Smooth muscle cell (in vitro differentiated cells): ENCODE data around the gene NPIPA5. TPM values are rescaled to one million over a fixed set of nuclear protein-coding genes. Genes with fewer than 3 reads are reported as not detected.

ENCODE experiments used
- polyA plus RNA-seq: library from polyadenylated mRNA; unstranded; fragments of >200 nt; fragmentation: Nextera tagmentation; extraction: Ambion mirVana; gene quantifications from 2 replicates; pipeline ENCODE4 v1.2.1, GENCODE V29; 2016
- total RNA-seq: library from RNA; depleted of rRNA; stranded (reverse); fragments of >200 nt; gene quantifications from 2 replicates; pipeline ENCODE4 v1.2.3, GENCODE V29; 2014

Gene NPIPA5
- total and polyA plus RNA-seq, 2 experiments from 2014 or later: 0.77 TPM; not detected in 1

Other genes starting within 250 kb of the NPIPA5 start
- not detected in 2 replicates for gene MPV17L, start 17.5 kb upstream of the NPIPA5 start, total RNA-seq
- not detected in 2 replicates for gene MPV17L, start 17.5 kb upstream of the NPIPA5 start, polyA plus RNA-seq
- 15.3 and 16.5 TPM in 2 replicates for gene BMERB1, start 56.3 kb upstream of the NPIPA5 start, total RNA-seq
- 12.6 and 20.0 TPM in 2 replicates for gene BMERB1, start 56.3 kb upstream of the NPIPA5 start, polyA plus RNA-seq